GM21367 (cell line): ENCODE measurements around the gene SLC25A33.
A peak's percentile ranks its signal among the peaks of the same experiment; 100 is the strongest.

Source experiments
- ATAC-seq: cut with Tn5 transposase; IDR thresholded peaks from one replicate; pipeline ENCODE4 v1.9.1; 2021; ENCODE audit not compliant: unreplicated experiment

SLC25A33 gene

DNA sequence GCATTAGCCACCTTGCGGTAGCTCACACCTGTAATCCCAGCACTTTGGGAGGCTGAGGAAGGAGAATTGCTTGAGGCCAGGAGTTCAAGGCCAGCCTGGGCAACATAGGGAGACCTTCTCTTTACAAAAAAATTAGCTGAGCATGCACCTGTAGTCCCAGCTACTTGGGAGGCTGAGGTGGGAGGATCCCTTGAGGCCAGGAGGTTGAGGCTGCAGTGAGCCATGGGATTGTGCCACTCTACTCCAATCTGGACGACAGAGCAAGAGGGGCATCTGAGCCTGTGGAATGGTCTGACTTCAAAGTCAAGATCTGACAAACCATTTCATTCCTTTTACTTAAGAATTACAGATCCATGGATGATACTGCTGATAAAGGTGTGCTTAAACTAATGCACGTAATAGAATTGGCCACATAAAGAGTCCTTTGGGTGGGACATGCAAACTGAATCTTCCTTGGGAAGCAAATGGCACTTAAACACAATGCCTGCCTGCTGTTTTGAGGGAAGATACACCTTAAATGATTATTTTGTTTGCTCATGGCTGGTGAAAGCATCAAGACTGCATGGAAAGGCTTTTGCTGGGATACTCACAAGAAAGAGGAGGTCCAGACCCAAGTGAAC, 47.0 kb downstream of the SLC25A33 start:
- no peak for ATAC-seq

DNA sequence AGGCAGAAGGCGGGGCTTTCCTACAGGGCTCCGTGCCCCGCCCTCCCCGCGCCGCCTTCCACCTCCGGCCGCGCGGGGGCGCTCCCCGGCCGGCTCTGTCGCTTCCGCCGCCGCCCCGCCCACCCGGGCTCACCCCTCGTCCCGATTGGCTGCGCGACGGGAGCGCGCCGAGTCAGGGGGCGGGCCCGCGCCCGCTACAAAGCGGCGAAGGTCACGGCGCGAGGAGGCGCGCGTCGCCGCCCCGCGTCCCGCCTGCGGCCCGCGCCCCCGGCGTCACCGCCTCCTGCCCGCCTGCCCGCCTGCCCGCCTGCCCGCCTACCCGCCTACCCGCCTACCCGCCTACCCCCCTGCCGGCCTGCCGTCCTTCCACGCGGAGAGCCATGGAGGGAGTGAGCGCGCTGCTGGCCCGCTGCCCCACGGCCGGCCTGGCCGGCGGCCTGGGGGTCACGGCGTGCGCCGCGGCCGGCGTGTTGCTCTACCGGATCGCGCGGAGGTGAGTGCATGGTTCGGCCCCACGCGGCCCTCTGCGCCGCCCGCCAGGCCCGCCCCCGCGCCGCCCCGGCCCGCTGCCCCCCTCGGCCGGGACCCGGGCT, 49.4 kb downstream of the SLC25A33 start, which contains the start of gene TMEM201:
Gene TMEM201 (plus strand): TSS at position 361 of the 593 bp plus-strand sequence. CDS start 20 bp downstream, at position 381.
- peak; percentile 58 for ATAC-seq

DNA sequence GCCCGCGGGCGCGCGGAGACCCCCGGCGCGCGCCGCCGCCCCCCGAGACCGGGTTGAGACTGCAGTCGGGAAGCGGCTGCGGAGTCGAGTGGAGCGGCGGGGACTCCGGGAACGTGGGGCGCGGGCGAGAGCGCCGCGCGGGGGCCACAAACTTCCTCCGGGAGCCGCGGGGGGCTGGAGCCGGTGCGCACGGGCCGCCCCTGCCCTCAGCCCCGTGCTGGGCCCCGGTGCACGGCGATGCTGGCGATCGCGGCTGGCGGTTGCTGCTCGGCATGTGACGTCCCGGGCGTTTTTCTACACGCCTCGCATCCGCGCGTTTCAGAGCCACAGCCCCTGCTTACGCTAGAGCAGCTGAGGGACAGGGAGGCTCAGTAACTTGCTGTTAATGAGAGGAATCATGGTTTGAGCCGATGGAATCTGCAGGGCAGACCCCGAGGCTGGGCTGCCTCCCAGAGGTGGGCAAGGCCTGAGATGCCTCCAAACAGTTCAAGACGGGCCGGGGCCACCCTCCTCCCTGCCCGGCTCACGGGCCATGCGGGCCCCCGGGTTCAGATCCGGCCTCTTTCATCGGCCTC, 50.0 kb downstream of the SLC25A33 start:
- peak; percentile 13 for ATAC-seq

- no peak for ATAC-seq
Observed at GRCh38 chr1:9589719-9590157, 50.5 kb downstream of the SLC25A33 start.

- ATAC-seq = no peak
Observed at GRCh38 chr1:9590201-9590600, 50.9 kb downstream of the SLC25A33 start.

- no peak for ATAC-seq
Observed at GRCh38 chr1:9590945-9591668, 51.8 kb downstream of the SLC25A33 start.

- no peak for ATAC-seq
Observed at GRCh38 chr1:9591669-9592509, 52.6 kb downstream of the SLC25A33 start.

DNA sequence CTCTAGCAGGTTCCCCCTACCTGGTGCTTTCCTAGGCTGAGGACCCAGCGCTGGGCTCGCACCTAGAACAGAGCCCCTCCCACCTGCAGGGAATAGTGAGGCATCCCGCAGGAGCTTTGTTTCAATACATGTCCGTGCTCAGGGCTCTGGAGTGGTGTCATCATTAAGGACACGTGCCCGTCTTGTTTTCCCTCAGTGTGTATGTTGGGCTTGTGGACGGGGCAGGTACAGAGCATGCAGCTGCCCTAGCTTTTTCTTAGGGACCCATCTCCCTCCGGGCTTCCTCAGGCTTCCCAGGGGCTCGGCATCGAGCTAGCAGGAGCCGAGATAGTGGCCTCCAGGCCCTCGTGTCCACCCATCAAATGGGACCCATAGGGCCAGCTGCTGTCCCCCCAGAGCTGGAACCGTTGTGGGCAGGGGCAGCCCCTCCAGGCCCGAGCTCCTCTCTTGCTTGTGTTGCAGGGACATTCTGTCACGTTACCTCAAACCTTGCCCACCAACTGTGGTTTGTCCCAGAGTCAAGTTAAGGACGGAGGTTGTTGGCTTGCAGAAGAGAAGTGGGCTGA, 53.3 kb downstream of the SLC25A33 start:
- ATAC-seq = no peak

DNA sequence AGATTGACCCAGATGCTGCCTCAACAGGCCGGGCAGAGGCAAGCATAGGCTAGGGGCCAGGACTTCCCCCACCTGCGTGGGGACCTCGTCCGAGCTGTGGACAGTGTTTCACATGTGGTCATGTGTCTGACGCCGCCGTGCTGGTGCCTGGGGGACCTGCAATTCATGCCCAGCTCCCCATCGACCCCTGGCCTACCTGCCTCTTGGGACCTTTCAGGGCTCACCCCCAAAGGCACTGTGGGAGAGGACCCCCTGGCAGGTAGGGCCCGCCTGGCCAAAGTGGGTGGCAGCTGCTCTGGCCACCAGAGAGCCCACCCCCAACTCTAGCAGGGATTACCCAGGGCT, 53.9 kb downstream of the SLC25A33 start:
- no peak for ATAC-seq

GRCh38 chr1:9593492-9594465, 54.5 kb downstream of the SLC25A33 start:
- no peak for ATAC-seq

DNA sequence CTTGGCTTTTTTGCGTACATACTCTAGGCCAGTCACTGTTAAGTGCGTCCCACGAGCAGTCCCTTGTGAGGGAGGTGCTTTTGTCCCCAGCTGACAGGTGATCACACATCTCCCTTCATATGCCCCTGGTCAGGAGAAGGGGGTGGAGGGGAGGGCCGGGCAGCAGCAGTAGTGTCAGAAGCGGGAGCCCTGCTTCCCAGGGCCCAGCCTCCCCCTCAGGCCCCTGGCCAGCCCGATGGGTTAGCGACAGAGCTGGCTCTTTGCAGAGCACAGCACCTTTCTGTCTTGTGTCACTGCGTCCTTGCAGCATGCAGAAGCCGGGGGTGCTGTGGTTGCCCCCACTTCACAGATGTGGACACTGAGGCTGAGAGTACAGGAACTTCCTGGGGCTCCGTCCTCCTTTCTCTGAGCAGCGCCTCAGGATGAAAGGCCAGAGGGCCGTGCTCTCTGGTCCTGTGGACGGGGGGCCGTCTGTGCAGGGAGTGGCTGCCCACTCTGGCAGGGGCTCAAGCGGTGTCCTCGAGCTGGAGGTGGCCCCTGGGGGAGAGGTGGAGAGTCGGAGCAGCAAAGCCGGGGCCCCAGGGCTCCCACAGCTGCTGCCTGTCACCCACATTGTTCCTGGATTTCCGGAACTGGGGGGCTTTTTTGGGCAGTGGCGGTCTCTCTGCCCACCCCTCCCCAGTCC, 55.3 kb downstream of the SLC25A33 start:
- ATAC-seq = no peak

GRCh38 chr1:9595156-9595967, 56.1 kb downstream of the SLC25A33 start:
- ATAC-seq = no peak

- no peak for ATAC-seq
Observed at GRCh38 chr1:9595968-9596340, 56.7 kb downstream of the SLC25A33 start.

DNA sequence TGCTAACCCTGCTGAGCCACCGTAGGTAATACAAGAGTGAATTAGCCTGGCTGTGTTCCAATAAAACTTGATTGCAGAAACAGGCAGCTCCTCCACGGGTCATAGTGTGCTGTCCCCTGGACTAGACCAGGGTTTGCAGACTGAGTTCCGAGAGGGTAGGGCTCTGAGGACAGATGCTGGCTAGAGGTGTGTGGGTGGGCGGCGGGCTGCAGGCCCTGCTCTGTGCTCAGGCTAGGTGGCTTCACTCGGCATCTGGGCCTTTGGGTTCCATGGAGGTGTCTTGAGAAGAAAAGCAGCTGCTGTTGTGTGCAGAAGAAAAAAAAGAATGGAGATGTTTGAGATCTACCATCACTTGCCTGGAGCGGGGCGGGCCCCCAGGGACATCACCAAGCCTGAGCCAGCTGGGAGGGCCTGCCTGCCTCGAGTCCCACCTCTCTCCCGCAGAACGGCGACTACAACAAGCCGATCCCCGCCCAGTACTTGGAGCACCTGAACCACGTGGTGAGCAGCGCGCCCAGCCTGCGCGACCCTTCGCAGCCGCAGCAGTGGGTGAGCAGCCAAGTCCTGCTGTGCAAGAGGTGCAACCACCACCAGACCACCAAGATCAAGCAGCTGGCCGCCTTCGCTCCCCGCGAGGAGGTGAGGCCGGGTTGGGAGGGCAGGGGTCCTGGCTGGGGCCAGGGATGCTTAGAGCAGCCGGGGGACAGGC, 57.3 kb downstream of the SLC25A33 start:
- no peak for ATAC-seq

GRCh38 chr1:9597361-9598315, 58.4 kb downstream of the SLC25A33 start:
- no peak for ATAC-seq

GRCh38 chr1:9598316-9598700, 59.0 kb downstream of the SLC25A33 start:
- no peak for ATAC-seq
